ENCODE results near the gene SLC39A10. TPM values are rescaled to one million over a fixed set of nuclear protein-coding genes. Genes with fewer than 3 reads are reported as not detected.

Gene SLC39A10
- total and polyA plus RNA-seq, 2 of the 4 experiments (the other 2 are of a cell fraction) = 17.6 to 64.7 TPM

- no peak overlapping the region for H4K91ac ChIP-seq (ENCODE audit: insufficient read depth, low read depth, low read length)
- no peaks in the 10 kb centered on the region for H3K27me3 ChIP-seq (ENCODE audit: control insufficient read depth, insufficient read depth, low read length)
- no peak overlapping the region for H3K27ac ChIP-seq (ENCODE audit: insufficient read depth, low read length)
- ATAC-seq (ENCODE audit: low read depth) = peak; percentile 36
- CTCF ChIA-PET = interaction anchor here (1.1 kb wide), 1 partner anchor 15 kb away, joined by 3 read pairs; no protein-coding TSS in a partner anchor
- H3K4me2 ChIP-seq (ENCODE audit: low read depth, low read length) = no peak overlapping the region
- H4K5ac ChIP-seq (ENCODE audit: low read depth, low read length) = no peak overlapping the region
- H2BK5ac ChIP-seq (ENCODE audit: low read depth, low read length, poor library complexity, severe bottlenecking) = no peak overlapping the region
- H2AK5ac ChIP-seq (ENCODE audit: low read depth, low read length) = no peak overlapping the region
- no peak overlapping the region for H2AFZ ChIP-seq (replicated peaks; ENCODE audit: low read length, poor library complexity)
- no peak overlapping the region for H3K9ac ChIP-seq (ENCODE audit: low read depth, low read length)
- H4K20me1 ChIP-seq (ENCODE audit: insufficient read depth, low read length) = no peaks in the 10 kb centered on the region
- H3K4ac ChIP-seq (ENCODE audit: low read depth, low read length) = no peak overlapping the region
- POLR2A ChIA-PET (ENCODE audit: unreplicated experiment) = no interaction called here
- H3K23ac ChIP-seq (ENCODE audit: low read depth, low read length) = no peak overlapping the region
- peak; percentile 45 for DNase-seq
- no peaks in the 10 kb centered on the region for H3K36me3 ChIP-seq (ENCODE audit: control insufficient read depth, insufficient read depth, low read length)
- WGBS, 2 experiments (ENCODE audit: extremely low coverage in 2 of 2, insufficient read length in 1 of 2) = no CpG with 5 or more reads among the region's 7 CpGs
- H2AK9ac ChIP-seq (replicated peaks; ENCODE audit: low read depth, low read length, poor library complexity) = no peak overlapping the region
- in situ Hi-C loops (cut with MboI; ENCODE audit: low sequenced_read_pairs) (no loop called here), dilution Hi-C loops (cut with HindIII; ENCODE audit: low sequenced_read_pairs, unreplicated experiment) (no loop called here), intact Hi-C loops (cut with micrococcal nuclease) (no loop called here)
- BruUV-seq (replicated peaks) = no TSS peak
- H4K8ac ChIP-seq (ENCODE audit: low read depth in 2 of 2, low read length in 2 of 2) = no peak overlapping the region; a peak in 1 of 4 replicates
- no peak overlapping the region for H3K56ac ChIP-seq (ENCODE audit: extremely low read depth, insufficient read depth, low read length)
- H3K18ac ChIP-seq (ENCODE audit: low read depth, low read length) = no peak overlapping the region; the same call in 1 of the 2 replicates
- no peak overlapping the region for H3K14ac ChIP-seq (replicated peaks; ENCODE audit: low read depth, low read length)
- H2BK15ac ChIP-seq (ENCODE audit: low read depth, low read length) = no peak overlapping the region
- H3K9me3 ChIP-seq (ENCODE audit: control insufficient read depth, insufficient read depth, low read length) = no peaks in the 10 kb centered on the region
- H3K79me1 ChIP-seq (ENCODE audit: low read depth in 1 of 2, low read length in 2 of 2) = no peaks in the 10 kb centered on the region
- no peak overlapping the region for H2BK120ac ChIP-seq (ENCODE audit: low read depth, low read length)
- H3K4me1 ChIP-seq (ENCODE audit: control insufficient read depth, insufficient read depth, low read length) = 0 out of 2 replicates have a peak, but pooled peaks cover 3% of the 10 kb centered on the region
- H2BK20ac ChIP-seq (ENCODE audit: low read depth, low read length) = no peak overlapping the region; the same call in 1 of the 2 replicates
- no peaks in the 10 kb centered on the region; the same call in 1 of the 2 replicates for H3K9me1 ChIP-seq (ENCODE audit: insufficient read depth, low read length)
- no peak overlapping the region for H3K4me3 ChIP-seq (ENCODE audit: insufficient read depth, low read depth, low read length)
- TF ChIP-seq USF2 (IDR thresholded peaks at IDR 0.05; ENCODE audit: low read depth, low read length) (no peak), CTCF (conservative IDR thresholded peaks at IDR 0.05; ENCODE audit: low read depth, low read length) (no peak), CHD1 (IDR thresholded peaks at IDR 0.05; ENCODE audit: low read depth, low read length) (no peak), MAZ (IDR thresholded peaks at IDR 0.05; ENCODE audit: borderline replicate concordance, low read depth, low read length) (no peak), RFX5 (IDR thresholded peaks at IDR 0.05; ENCODE audit: low read depth, low read length) (no peak), CEBPB (IDR thresholded peaks at IDR 0.05; ENCODE audit: low read depth, low read length) (no peak), ELK1 (IDR thresholded peaks at IDR 0.05; ENCODE audit: borderline replicate concordance, low read depth, low read length) (no peak), NFE2L2 (IDR thresholded peaks at IDR 0.05; ENCODE audit: low read depth, low read length) (no peak), RCOR1 (IDR thresholded peaks at IDR 0.05; ENCODE audit: insufficient replicate concordance, low read length) (no peak), FOS (IDR thresholded peaks at IDR 0.05; ENCODE audit: low read depth, low read length) (no peak), RAD21 (IDR thresholded peaks at IDR 0.05; ENCODE audit: low read length) (no peak), BHLHE40 (IDR thresholded peaks at IDR 0.05; ENCODE audit: low read depth, low read length) (no peak), MXI1 (IDR thresholded peaks at IDR 0.05; ENCODE audit: borderline replicate concordance, low read depth, low read length) (no peak), MAFK (IDR thresholded peaks at IDR 0.05; ENCODE audit: low read depth, low read length) (no peak), POLR2A (IDR thresholded peaks at IDR 0.05; ENCODE audit: low read depth, low read length) (no peak)
Measured at GRCh38 chr2:195756218-195756942, 99.4 kb downstream of the SLC39A10 start.

All from IMR-90 (cell line).